Chondrocyte (in vitro differentiated cells): Measurements from ENCODE around the gene OSBPL5. TPM values are rescaled to one million over a fixed set of nuclear protein-coding genes. Genes with fewer than 3 reads are reported as not detected.

Experiments used
- DNase-seq: peaks from one replicate; pipeline ENCODE4 v3.0.0; 2021; ENCODE audit warnings: mixed read lengths, low spot score
- H3K27ac Mint-ChIP-seq: one replicate; pipeline ENCODE4 v1.8.0; 2021; ENCODE audit warnings: mild to moderate bottlenecking, moderate library complexity, mixed read lengths; ENCODE audit not compliant: unreplicated experiment
- H3K27me3 Mint-ChIP-seq: 2 replicates; pipeline ENCODE4 v1.8.0; 2021; ENCODE audit warnings: low read depth, mixed read lengths
- H3K36me3 Mint-ChIP-seq: 2 replicates; pipeline ENCODE4 v1.8.0; 2021; ENCODE audit warnings: low read depth, mixed read lengths
- H3K4me1 Mint-ChIP-seq: 2 replicates; pipeline ENCODE4 v1.8.0; 2021; ENCODE audit warnings: low read depth, mild to moderate bottlenecking, mixed read lengths
- H3K4me3 Mint-ChIP-seq: one replicate; pipeline ENCODE4 v1.8.0; 2021; ENCODE audit warnings: mild to moderate bottlenecking, moderate library complexity, mixed read lengths; ENCODE audit not compliant: unreplicated experiment
- H3K9me3 Mint-ChIP-seq: 2 replicates; pipeline ENCODE4 v1.8.0; 2021; ENCODE audit warnings: low read depth, mixed read lengths
- CTCF ChIP-seq: fragments of 200-600 bp; sonication (generic); IDR thresholded peaks from 2 replicates; pipeline ENCODE4 v1.5.0; 2021; ENCODE audit warnings: antibody characterized with exemption, mild to moderate bottlenecking, moderate library complexity
- total RNA-seq: library from RNA; stranded (reverse); gene quantifications from 3 replicates; pipeline ENCODE4 v1.2.1, GENCODE V29; 2021

Gene OSBPL5
- total RNA-seq, 1 donor from 2014 or later, result 43.9 TPM

- Mint-ChIP-seq H3K27ac (peak overlapping the region; percentile 89), H3K4me1 (peaks cover 86% of the 10 kb centered on the region), H3K27me3 (no peaks in the 10 kb centered on the region), H3K9me3 (no peaks in the 10 kb centered on the region), H3K4me3 (peak overlapping the region; percentile 55), H3K36me3 (peaks cover 2% of the 10 kb centered on the region)
- peak; percentile 43 for DNase-seq
- TF ChIP-seq CTCF, result no peak
Observed at GRCh38 chr11:3155216-3155615, 9.9 kb downstream of the OSBPL5 start.

- H3K27ac Mint-ChIP-seq, result peak overlapping the region; percentile 77
- H3K9me3 Mint-ChIP-seq, result no peaks in the 10 kb centered on the region
- H3K4me3 Mint-ChIP-seq, result no peak overlapping the region
- peak; percentile 84 for DNase-seq
- peaks cover 78% of the 10 kb centered on the region for H3K4me1 Mint-ChIP-seq
- no peaks in the 10 kb centered on the region for H3K27me3 Mint-ChIP-seq
- no peak for TF ChIP-seq CTCF
- H3K36me3 Mint-ChIP-seq, result peaks cover 2% of the 10 kb centered on the region
Observed at GRCh38 chr11:3154001-3154599, 11.0 kb downstream of the OSBPL5 start.

DNA sequence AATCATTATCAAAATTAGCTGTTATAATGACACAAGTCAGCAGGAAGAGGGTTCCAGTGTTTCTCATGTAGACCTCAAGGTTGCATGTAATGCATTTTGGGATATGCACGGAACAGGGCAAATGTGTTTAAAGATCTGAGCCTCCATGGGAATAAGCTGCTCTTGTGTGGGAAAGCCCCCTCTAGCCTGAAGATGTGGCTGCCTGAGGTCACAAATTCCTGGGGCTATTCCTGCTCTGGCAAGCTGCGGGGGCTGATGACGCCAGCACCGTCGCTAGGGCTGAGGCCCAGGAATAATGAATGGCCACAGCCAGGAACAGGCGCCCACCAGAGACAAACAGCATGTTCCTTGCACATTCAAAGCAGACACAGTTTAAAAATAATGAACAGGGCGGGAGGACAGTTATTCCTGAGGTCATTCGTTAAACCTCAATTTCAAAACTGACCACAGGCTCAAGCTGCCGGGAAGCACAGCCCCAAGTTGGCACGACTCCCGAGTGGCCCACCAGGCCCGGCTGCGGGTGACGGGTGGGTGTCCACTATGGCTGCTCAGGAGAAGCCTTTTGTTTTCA is 11.7 kb downstream of the OSBPL5 start:
- H3K4me3 Mint-ChIP-seq, result no peak overlapping the region
- peaks cover 74% of the 10 kb centered on the region for H3K4me1 Mint-ChIP-seq

DNA sequence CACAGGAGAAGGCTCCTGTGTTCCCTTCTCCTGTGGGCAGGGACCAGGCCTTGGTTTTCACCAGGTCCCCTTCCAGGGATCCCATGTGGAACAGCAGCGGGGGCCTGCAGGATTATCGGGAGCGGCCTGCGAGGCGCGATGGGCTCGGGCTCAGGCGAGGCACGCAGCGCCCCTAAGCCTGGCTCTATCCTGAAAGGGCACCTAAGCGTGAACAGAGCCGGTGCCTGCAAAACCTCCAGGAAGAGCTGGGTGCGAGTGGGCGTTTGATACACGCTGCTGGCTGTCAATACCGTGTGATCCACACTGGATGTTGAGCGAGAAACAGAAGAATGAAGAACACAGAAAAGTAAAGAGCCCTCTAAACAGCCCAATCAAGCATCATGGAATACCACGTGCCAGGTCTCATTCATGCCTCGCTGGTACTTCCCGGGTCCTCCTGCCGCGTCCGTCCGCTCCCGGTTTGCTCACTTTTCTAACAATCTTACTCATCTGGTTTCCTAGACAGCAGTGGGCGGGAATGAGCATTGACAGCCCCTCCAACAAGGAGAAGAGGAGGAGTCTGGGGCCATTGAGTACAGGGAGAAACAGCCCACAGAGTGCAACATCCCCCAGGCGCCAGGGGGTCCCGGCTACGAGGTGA is 12.5 kb downstream of the OSBPL5 start:
- H3K4me1 Mint-ChIP-seq, result peaks cover 76% of the 10 kb centered on the region
- H3K36me3 Mint-ChIP-seq, result no peaks in the 10 kb centered on the region
- peak overlapping the region; percentile 89 for H3K27ac Mint-ChIP-seq
- H3K9me3 Mint-ChIP-seq, result no peaks in the 10 kb centered on the region
- DNase-seq, result peak; percentile 59
- TF ChIP-seq CTCF, result no peak
- no peaks in the 10 kb centered on the region for H3K27me3 Mint-ChIP-seq
- no peak overlapping the region for H3K4me3 Mint-ChIP-seq

More for the DNA sequence above, 11.7 kb downstream of the OSBPL5 start:
- Mint-ChIP-seq H3K27me3 (no peaks in the 10 kb centered on the region), H3K27ac (peak overlapping the region; percentile 89), H3K36me3 (peaks cover 1% of the 10 kb centered on the region), H3K9me3 (no peaks in the 10 kb centered on the region)
- no peak for DNase-seq
- TF ChIP-seq CTCF, result no peak

- TF ChIP-seq CTCF, result no peak
- peaks cover 2% of the 10 kb centered on the region for H3K36me3 Mint-ChIP-seq
- H3K9me3 Mint-ChIP-seq, result no peaks in the 10 kb centered on the region
- DNase-seq, result no peak
- peaks cover 76% of the 10 kb centered on the region for H3K4me1 Mint-ChIP-seq
- H3K4me3 Mint-ChIP-seq, result no peak overlapping the region
- H3K27me3 Mint-ChIP-seq, result no peaks in the 10 kb centered on the region
- H3K27ac Mint-ChIP-seq, result no peak overlapping the region
Observed at GRCh38 chr11:3150726-3151125, 14.4 kb downstream of the OSBPL5 start.
